ENCODE data around the gene BRD2. TPM values are rescaled to one million over a fixed set of nuclear protein-coding genes. Genes with fewer than 3 reads are reported as not detected.
A peak's percentile ranks its signal among the peaks of the same experiment; 100 is the strongest.

Gene BRD2
- total and polyA plus RNA-seq, 9 of the 15 experiments (the other 6 are each of a cell fraction or from before 2014, with no cell fraction given) = 19.0 to 252 (median 181) TPM

DNA sequence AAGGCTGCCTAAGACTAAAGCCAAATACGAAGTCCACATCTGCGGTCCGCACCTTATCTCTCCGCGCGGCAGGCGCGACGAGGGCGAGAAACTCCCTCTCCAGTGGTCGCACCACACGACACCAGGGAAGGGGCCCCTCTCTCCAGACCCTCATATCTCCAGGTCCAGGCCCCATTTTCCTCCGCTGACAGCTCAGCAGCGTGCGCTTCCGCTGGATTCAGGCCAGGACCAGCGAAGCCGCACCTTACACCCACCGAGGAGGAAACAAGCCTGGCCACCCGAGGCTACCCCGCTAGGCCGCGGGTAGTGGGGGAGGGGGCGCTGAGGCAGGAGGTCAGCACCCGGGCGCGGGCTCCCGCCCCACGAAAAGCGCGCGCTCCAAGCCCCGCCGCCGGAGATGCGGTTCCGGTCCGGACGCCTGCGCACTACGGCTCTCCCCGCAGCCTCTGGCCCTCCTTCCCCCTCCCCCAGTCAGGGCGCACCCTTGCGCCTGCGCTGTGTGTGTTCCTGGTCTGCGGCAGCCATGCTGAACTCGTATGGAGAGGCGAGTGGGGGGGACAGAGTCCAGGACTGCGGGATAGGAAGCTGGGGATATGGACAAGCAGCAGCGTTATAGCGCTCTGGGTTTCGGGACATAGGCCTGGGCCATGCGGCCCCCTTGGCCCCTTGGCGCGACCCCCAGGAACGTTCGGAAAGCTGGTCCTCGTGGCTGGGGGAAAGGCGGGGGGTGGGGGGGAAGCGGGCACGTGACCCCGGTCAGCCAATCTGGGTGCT, at the start of gene BRD2 (continued):
- TF ChIP-seq HDAC2 (IDR thresholded peaks at IDR 0.05) (peak; percentile 35), ZFP30 (CRISPR knock-in tag; IDR thresholded peaks at IDR 0.05; ENCODE audit: borderline replicate concordance) (no peak), ZBTB17 (CRISPR knock-in tag; IDR thresholded peaks at IDR 0.05) (peak; percentile 17), ZNF431 (CRISPR knock-in tag; IDR thresholded peaks at IDR 0.05) (peak; percentile 55; the same call in 1 of the 2 replicates), SRSF7 (optimal IDR thresholded peaks at IDR 0.05; ENCODE audit: low read depth, low read length) (no peak), CTCF (IDR thresholded peaks at IDR 0.05 in 2 of 3, conservative IDR thresholded peaks at IDR 0.05 in 1 of 3; ENCODE audit: insufficient read depth in 2 of 3, low read depth in 1 of 3, low read length in 3 of 3) (peak in 1 of 3 experiments; percentile 1; a peak in 1 of 6 replicates), ZBTB8A (IDR thresholded peaks at IDR 0.05; ENCODE audit: partially characterized antibody) (no peak), ELK1 (CRISPR knock-in tag; IDR thresholded peaks at IDR 0.05) (no peak), ZNF655 (CRISPR knock-in tag; IDR thresholded peaks at IDR 0.05) (no peak), HOXB6 (CRISPR knock-in tag; IDR thresholded peaks at IDR 0.05; ENCODE audit: borderline replicate concordance) (no peak), TAF15 (IDR thresholded peaks at IDR 0.05; ENCODE audit: low read depth, low read length) (no peak), SMAD3 (CRISPR knock-in tag; conservative IDR thresholded peaks at IDR 0.05) (no peak; the same call in 1 of the 2 replicates), SUPT5H (IDR thresholded peaks at IDR 0.05) (peak; percentile 81), FIP1L1 (IDR thresholded peaks at IDR 0.05; ENCODE audit: low read depth, low read length, poor library complexity, severe bottlenecking) (peak; percentile 91), ZNF586 (CRISPR knock-in tag; conservative IDR thresholded peaks at IDR 0.05) (no peak), NFIC (IDR thresholded peaks at IDR 0.05) (peak; percentile 96), GATAD2B (IDR thresholded peaks at IDR 0.05; ENCODE audit: borderline replicate concordance) (no peak), ZNF41 (CRISPR knock-in tag; conservative IDR thresholded peaks at IDR 0.05) (no peak), ZNF75A (CRISPR knock-in tag; IDR thresholded peaks at IDR 0.05) (no peak), ZNF507 (tag; conservative IDR thresholded peaks at IDR 0.05) (no peak), CHD4 (IDR thresholded peaks at IDR 0.05; ENCODE audit: insufficient read depth, insufficient replicate concordance, low read depth, low read length, poor library complexity, severe bottlenecking) (no peak)
- TF ChIP-seq, protein P1, sequence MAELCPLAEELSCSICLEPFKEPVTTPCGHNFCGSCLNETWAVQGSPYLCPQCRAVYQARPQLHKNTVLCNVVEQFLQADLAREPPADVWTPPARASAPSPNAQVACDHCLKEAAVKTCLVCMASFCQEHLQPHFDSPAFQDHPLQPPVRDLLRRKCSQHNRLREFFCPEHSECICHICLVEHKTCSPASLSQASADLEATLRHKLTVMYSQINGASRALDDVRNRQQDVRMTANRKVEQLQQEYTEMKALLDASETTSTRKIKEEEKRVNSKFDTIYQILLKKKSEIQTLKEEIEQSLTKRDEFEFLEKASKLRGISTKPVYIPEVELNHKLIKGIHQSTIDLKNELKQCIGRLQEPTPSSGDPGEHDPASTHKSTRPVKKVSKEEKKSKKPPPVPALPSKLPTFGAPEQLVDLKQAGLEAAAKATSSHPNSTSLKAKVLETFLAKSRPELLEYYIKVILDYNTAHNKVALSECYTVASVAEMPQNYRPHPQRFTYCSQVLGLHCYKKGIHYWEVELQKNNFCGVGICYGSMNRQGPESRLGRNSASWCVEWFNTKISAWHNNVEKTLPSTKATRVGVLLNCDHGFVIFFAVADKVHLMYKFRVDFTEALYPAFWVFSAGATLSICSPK (IDR thresholded peaks at IDR 0.05; ENCODE audit: borderline replicate concordance) = 0 out of 2 replicates have a peak, but pooled peaks have one; percentile 51

Data from K562 (cell line).